ENCODE results near the gene KRTAP4-6. TPM values are rescaled to one million over a fixed set of nuclear protein-coding genes. Genes with fewer than 3 reads are reported as not detected.
A peak's percentile ranks its signal among the peaks of the same experiment; 100 is the strongest.

The KRTAP4-6 gene
- total and polyA plus RNA-seq, 8 donors, result not detected

GRCh38 chr17:41098481-41098880 is 41.9 kb downstream of the KRTAP4-6 start:
- DNase-seq (no peak), ATAC-seq (no peak)
- Histone ChIP-seq H3K4me1 (no peaks in the 10 kb centered on the region), H3K27ac (no peak overlapping the region), H3K4me3 (no peak overlapping the region), H3K27me3 (peaks cover 0 to 9% of the 10 kb centered on the region in 2 donors), H3K9me3 (no peaks in the 10 kb centered on the region), H3K36me3 (no peaks in the 10 kb centered on the region)
- intact Hi-C loops (cut with DNase I), result no loop called here
- TF ChIP-seq, protein P1, sequence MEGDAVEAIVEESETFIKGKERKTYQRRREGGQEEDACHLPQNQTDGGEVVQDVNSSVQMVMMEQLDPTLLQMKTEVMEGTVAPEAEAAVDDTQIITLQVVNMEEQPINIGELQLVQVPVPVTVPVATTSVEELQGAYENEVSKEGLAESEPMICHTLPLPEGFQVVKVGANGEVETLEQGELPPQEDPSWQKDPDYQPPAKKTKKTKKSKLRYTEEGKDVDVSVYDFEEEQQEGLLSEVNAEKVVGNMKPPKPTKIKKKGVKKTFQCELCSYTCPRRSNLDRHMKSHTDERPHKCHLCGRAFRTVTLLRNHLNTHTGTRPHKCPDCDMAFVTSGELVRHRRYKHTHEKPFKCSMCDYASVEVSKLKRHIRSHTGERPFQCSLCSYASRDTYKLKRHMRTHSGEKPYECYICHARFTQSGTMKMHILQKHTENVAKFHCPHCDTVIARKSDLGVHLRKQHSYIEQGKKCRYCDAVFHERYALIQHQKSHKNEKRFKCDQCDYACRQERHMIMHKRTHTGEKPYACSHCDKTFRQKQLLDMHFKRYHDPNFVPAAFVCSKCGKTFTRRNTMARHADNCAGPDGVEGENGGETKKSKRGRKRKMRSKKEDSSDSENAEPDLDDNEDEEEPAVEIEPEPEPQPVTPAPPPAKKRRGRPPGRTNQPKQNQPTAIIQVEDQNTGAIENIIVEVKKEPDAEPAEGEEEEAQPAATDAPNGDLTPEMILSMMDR (IDR thresholded peaks at IDR 0.05), result no peak

- Histone ChIP-seq H3K27ac (no peak within 1 kb of the TSS), H3K27me3 (peaks cover 0 to 9% of the 10 kb centered on the region in 2 donors), H3K4me3 (no peak within 1 kb of the TSS), H3K36me3 (no peaks in the 10 kb centered on the region), H3K9me3 (no peaks in the 10 kb centered on the region), H3K4me1 (no peaks in the 10 kb centered on the region)
- DNase-seq (no peak), ATAC-seq (no peak)
- TF ChIP-seq, protein P1 (IDR thresholded peaks at IDR 0.05), result no peak
- intact Hi-C loops (cut with DNase I), result no loop called here
These were observed 42.3 kb downstream of the KRTAP4-6 start, which contains the start of gene KRTAP4-8 for GRCh38 chr17:41098042-41098441. Gene KRTAP4-8, minus strand, starts transcription at chr17:41098142. Its CDS starts 58 bp downstream, at chr17:41098084.

- no peak overlapping the region for H3K27ac ChIP-seq
- TF ChIP-seq, protein P1 (IDR thresholded peaks at IDR 0.05), result no peak
- DNase-seq, result peak in 2 of 4 donors; percentile 2 to 28
- no peaks in the 10 kb centered on the region for H3K9me3 ChIP-seq
- intact Hi-C loops (cut with DNase I), result no loop called here
- no peaks in the 10 kb centered on the region for H3K36me3 ChIP-seq
- H3K27me3 ChIP-seq, result peaks cover 0 to 9% of the 10 kb centered on the region in 2 donors
- peak; percentile 31 for ATAC-seq
- no peak overlapping the region for H3K4me3 ChIP-seq
- H3K4me1 ChIP-seq, result no peaks in the 10 kb centered on the region
These were observed 44.3 kb downstream of the KRTAP4-6 start for GRCh38 chr17:41096055-41096454.

Other genes starting within 250 kb of the KRTAP4-6 start
Only the 30 nearest of the 39 such genes appear.
- gene KRTAP3-3, start 146.4 kb downstream of the KRTAP4-6 start, total RNA-seq, result not detected
- not detected for gene KRTAP3-3, start 146.4 kb downstream of the KRTAP4-6 start, polyA plus RNA-seq (ENCODE audit: insufficient read length in 6 of 6)
- not detected for gene KRTAP3-2, start 140.6 kb downstream of the KRTAP4-6 start, total RNA-seq
- not detected for gene KRTAP3-2, start 140.6 kb downstream of the KRTAP4-6 start, polyA plus RNA-seq (ENCODE audit: insufficient read length in 6 of 6)
- not detected for gene KRTAP3-1, start 131.4 kb downstream of the KRTAP4-6 start, total RNA-seq
- not detected for gene KRTAP3-1, start 131.4 kb downstream of the KRTAP4-6 start, polyA plus RNA-seq (ENCODE audit: insufficient read length in 6 of 6)
- not detected for gene KRTAP1-5, start 113.3 kb downstream of the KRTAP4-6 start, total RNA-seq
- gene KRTAP1-5, start 113.3 kb downstream of the KRTAP4-6 start, polyA plus RNA-seq (ENCODE audit: insufficient read length in 6 of 6), result not detected
- gene KRTAP1-4, start 110.3 kb downstream of the KRTAP4-6 start, total RNA-seq, result not detected
- not detected for gene KRTAP1-4, start 110.3 kb downstream of the KRTAP4-6 start, polyA plus RNA-seq (ENCODE audit: insufficient read length in 6 of 6)
- not detected for gene KRTAP1-3, start 105.7 kb downstream of the KRTAP4-6 start, total RNA-seq
- not detected for gene KRTAP1-3, start 105.7 kb downstream of the KRTAP4-6 start, polyA plus RNA-seq (ENCODE audit: insufficient read length in 6 of 6)
- not detected for gene KRTAP1-1, start 99.1 kb downstream of the KRTAP4-6 start, total RNA-seq
- gene KRTAP1-1, start 99.1 kb downstream of the KRTAP4-6 start, polyA plus RNA-seq (ENCODE audit: insufficient read length in 6 of 6), result not detected
- gene KRTAP2-1, start 93.2 kb downstream of the KRTAP4-6 start, total RNA-seq, result not detected
- not detected for gene KRTAP2-1, start 93.2 kb downstream of the KRTAP4-6 start, polyA plus RNA-seq (ENCODE audit: insufficient read length in 6 of 6)
- not detected for gene KRTAP2-2, start 85.3 kb downstream of the KRTAP4-6 start, total RNA-seq
- gene KRTAP2-2, start 85.3 kb downstream of the KRTAP4-6 start, polyA plus RNA-seq (ENCODE audit: insufficient read length in 6 of 6), result not detected
- 1 to 10 TPM in 1 of 2 donors, not detected in 1; 1.2 TPM for gene KRTAP2-3, start 80.4 kb downstream of the KRTAP4-6 start, total RNA-seq
- gene KRTAP2-3, start 80.4 kb downstream of the KRTAP4-6 start, polyA plus RNA-seq (ENCODE audit: insufficient read length in 6 of 6), result not detected
- not detected for gene KRTAP2-4, start 74.7 kb downstream of the KRTAP4-6 start, total RNA-seq
- gene KRTAP2-4, start 74.7 kb downstream of the KRTAP4-6 start, polyA plus RNA-seq (ENCODE audit: insufficient read length in 6 of 6), result not detected
- gene KRTAP4-7, start 56.4 kb downstream of the KRTAP4-6 start, total RNA-seq, result not detected
- gene KRTAP4-7, start 56.4 kb downstream of the KRTAP4-6 start, polyA plus RNA-seq (ENCODE audit: insufficient read length in 6 of 6), result not detected
- not detected for gene KRTAP4-8, start 42.4 kb downstream of the KRTAP4-6 start, total RNA-seq
- gene KRTAP4-8, start 42.4 kb downstream of the KRTAP4-6 start, polyA plus RNA-seq (ENCODE audit: insufficient read length in 6 of 6), result not detected
- gene KRTAP4-16, start 38.3 kb downstream of the KRTAP4-6 start, total RNA-seq, result not detected
- not detected for gene KRTAP4-16, start 38.3 kb downstream of the KRTAP4-6 start, polyA plus RNA-seq (ENCODE audit: insufficient read length in 6 of 6)
- not detected for gene KRTAP4-9, start 35.2 kb downstream of the KRTAP4-6 start, total RNA-seq
- not detected for gene KRTAP4-9, start 35.2 kb downstream of the KRTAP4-6 start, polyA plus RNA-seq (ENCODE audit: insufficient read length in 6 of 6)
- gene KRTAP4-11, start 22.2 kb downstream of the KRTAP4-6 start, total RNA-seq, result not detected
- gene KRTAP4-11, start 22.2 kb downstream of the KRTAP4-6 start, polyA plus RNA-seq (ENCODE audit: insufficient read length in 6 of 6), result under 1 TPM in 1 of 6 donors, not detected in 5; 0.23 TPM
- gene KRTAP4-12, start 16.4 kb downstream of the KRTAP4-6 start, total RNA-seq, result not detected
- not detected for gene KRTAP4-12, start 16.4 kb downstream of the KRTAP4-6 start, polyA plus RNA-seq (ENCODE audit: insufficient read length in 6 of 6)
- gene KRTAP4-5, start 9.3 kb upstream of the KRTAP4-6 start, total RNA-seq, result not detected
- not detected for gene KRTAP4-5, start 9.3 kb upstream of the KRTAP4-6 start, polyA plus RNA-seq (ENCODE audit: insufficient read length in 6 of 6)
- not detected for gene KRTAP4-4, start 20.2 kb upstream of the KRTAP4-6 start, total RNA-seq
- not detected for gene KRTAP4-4, start 20.2 kb upstream of the KRTAP4-6 start, polyA plus RNA-seq (ENCODE audit: insufficient read length in 6 of 6)
- not detected for gene KRTAP4-3, start 27.7 kb upstream of the KRTAP4-6 start, total RNA-seq
- not detected for gene KRTAP4-3, start 27.7 kb upstream of the KRTAP4-6 start, polyA plus RNA-seq (ENCODE audit: insufficient read length in 6 of 6)
- gene KRTAP4-2, start 37.7 kb upstream of the KRTAP4-6 start, total RNA-seq, result not detected
- not detected for gene KRTAP4-2, start 37.7 kb upstream of the KRTAP4-6 start, polyA plus RNA-seq (ENCODE audit: insufficient read length in 6 of 6)
- gene KRTAP4-1, start 44.4 kb upstream of the KRTAP4-6 start, total RNA-seq, result not detected
- not detected for gene KRTAP4-1, start 44.4 kb upstream of the KRTAP4-6 start, polyA plus RNA-seq (ENCODE audit: insufficient read length in 6 of 6)
- not detected for gene KRTAP9-1, start 49.3 kb upstream of the KRTAP4-6 start, total RNA-seq
- gene KRTAP9-1, start 49.3 kb upstream of the KRTAP4-6 start, polyA plus RNA-seq (ENCODE audit: insufficient read length in 6 of 6), result not detected
- gene KRTAP9-2, start 86.1 kb upstream of the KRTAP4-6 start, total RNA-seq, result not detected
- not detected for gene KRTAP9-2, start 86.1 kb upstream of the KRTAP4-6 start, polyA plus RNA-seq (ENCODE audit: insufficient read length in 6 of 6)
- not detected for gene KRTAP9-3, start 91.9 kb upstream of the KRTAP4-6 start, total RNA-seq
- not detected for gene KRTAP9-3, start 91.9 kb upstream of the KRTAP4-6 start, polyA plus RNA-seq (ENCODE audit: insufficient read length in 6 of 6)
- not detected for gene KRTAP9-8, start 97.5 kb upstream of the KRTAP4-6 start, total RNA-seq
- not detected for gene KRTAP9-8, start 97.5 kb upstream of the KRTAP4-6 start, polyA plus RNA-seq (ENCODE audit: insufficient read length in 6 of 6)
- not detected for gene KRTAP9-4, start 109.1 kb upstream of the KRTAP4-6 start, total RNA-seq
- gene KRTAP9-4, start 109.1 kb upstream of the KRTAP4-6 start, polyA plus RNA-seq (ENCODE audit: insufficient read length in 6 of 6), result not detected
- gene KRTAP9-9, start 114.8 kb upstream of the KRTAP4-6 start, total RNA-seq, result not detected
- gene KRTAP9-9, start 114.8 kb upstream of the KRTAP4-6 start, polyA plus RNA-seq (ENCODE audit: insufficient read length in 6 of 6), result not detected
- gene KRTAP9-6, start 124.8 kb upstream of the KRTAP4-6 start, total RNA-seq, result not detected
- under 1 TPM in 3 of 6 donors, not detected in 3; 0.13 to 0.25 (median 0.23) TPM for gene KRTAP9-6, start 124.8 kb upstream of the KRTAP4-6 start, polyA plus RNA-seq (ENCODE audit: insufficient read length in 6 of 6)
- gene KRTAP9-7, start 135.2 kb upstream of the KRTAP4-6 start, total RNA-seq, result not detected
- gene KRTAP9-7, start 135.2 kb upstream of the KRTAP4-6 start, polyA plus RNA-seq (ENCODE audit: insufficient read length in 6 of 6), result not detected

Measured in left lung (tissue), 10 donors.